Osteocyte (in vitro differentiated cells): ENCODE data around the gene ETAA1. TPM values are rescaled to one million over a fixed set of nuclear protein-coding genes. Genes with fewer than 3 reads are reported as not detected.
A peak's percentile ranks its signal among the peaks of the same experiment; 100 is the strongest.

Experiments
- DNase-seq: peaks from one replicate; pipeline ENCODE4 v3.0.0; 2021; ENCODE audit warnings: mixed read lengths; ENCODE audit not compliant: unreplicated experiment; ENCODE audit errors: extremely low spot score
- H3K27ac Mint-ChIP-seq: one replicate; pipeline ENCODE4 v1.8.0; 2021; ENCODE audit warnings: mild to moderate bottlenecking, mixed read lengths; ENCODE audit not compliant: unreplicated experiment
- H3K27me3 Mint-ChIP-seq: one replicate; pipeline ENCODE4 v1.8.0; 2021; ENCODE audit warnings: mixed read lengths; ENCODE audit not compliant: unreplicated experiment
- H3K36me3 Mint-ChIP-seq: one replicate; pipeline ENCODE4 v1.8.0; 2021; ENCODE audit warnings: mixed read lengths; ENCODE audit not compliant: unreplicated experiment
- H3K4me1 Mint-ChIP-seq: one replicate; pipeline ENCODE4 v1.8.0; 2021; ENCODE audit warnings: mixed read lengths; ENCODE audit not compliant: unreplicated experiment
- H3K4me3 Mint-ChIP-seq: one replicate; pipeline ENCODE4 v1.8.0; 2021; ENCODE audit warnings: mild to moderate bottlenecking, moderate library complexity, mixed read lengths; ENCODE audit not compliant: unreplicated experiment
- H3K9me3 Mint-ChIP-seq: one replicate; pipeline ENCODE4 v1.8.0; 2021; ENCODE audit warnings: mixed read lengths; ENCODE audit not compliant: unreplicated experiment
- total RNA-seq: library from RNA; stranded (reverse); gene quantifications from 2 replicates; pipeline ENCODE4 v1.2.1, GENCODE V29; 2021
- TF ChIP-seq, protein P1 (sequence below): fragments of 200-600 bp; sonication (generic); IDR thresholded peaks from 2 replicates; pipeline ENCODE4 v1.5.0; 2021; ENCODE audit warnings: antibody characterized with exemption, mild to moderate bottlenecking, moderate library complexity

Gene ETAA1
- total RNA-seq, 1 donor from 2014 or later, result 16.2 TPM

DNA sequence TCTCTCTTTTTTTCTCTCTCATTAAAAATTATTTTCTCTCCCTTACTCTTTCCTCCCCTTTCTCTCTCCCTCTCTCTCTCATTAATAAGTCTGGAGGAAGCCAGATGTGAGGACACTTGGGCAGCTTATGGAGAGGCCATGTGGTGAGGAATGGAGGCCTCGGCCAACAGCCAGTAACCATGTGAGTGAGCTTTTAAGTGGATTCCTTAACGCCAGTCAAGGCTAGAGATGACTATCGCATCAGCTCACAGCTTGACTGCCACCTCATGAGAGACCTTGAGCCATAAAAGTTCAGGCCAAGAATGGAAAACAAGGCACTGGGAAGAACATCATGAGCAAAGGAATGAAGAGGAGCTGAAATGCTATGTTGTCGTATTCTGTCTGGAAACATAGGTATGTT is 39.1 kb downstream of the ETAA1 start:
- H3K36me3 Mint-ChIP-seq, result peaks cover 4% of the 10 kb centered on the region
- peaks cover 27% of the 10 kb centered on the region for H3K4me1 Mint-ChIP-seq
- H3K4me3 Mint-ChIP-seq, result no peak overlapping the region
- no peaks in the 10 kb centered on the region for H3K27me3 Mint-ChIP-seq
- no peak for DNase-seq
- H3K27ac Mint-ChIP-seq, result peak overlapping the region; percentile 46
- TF ChIP-seq, protein P1, sequence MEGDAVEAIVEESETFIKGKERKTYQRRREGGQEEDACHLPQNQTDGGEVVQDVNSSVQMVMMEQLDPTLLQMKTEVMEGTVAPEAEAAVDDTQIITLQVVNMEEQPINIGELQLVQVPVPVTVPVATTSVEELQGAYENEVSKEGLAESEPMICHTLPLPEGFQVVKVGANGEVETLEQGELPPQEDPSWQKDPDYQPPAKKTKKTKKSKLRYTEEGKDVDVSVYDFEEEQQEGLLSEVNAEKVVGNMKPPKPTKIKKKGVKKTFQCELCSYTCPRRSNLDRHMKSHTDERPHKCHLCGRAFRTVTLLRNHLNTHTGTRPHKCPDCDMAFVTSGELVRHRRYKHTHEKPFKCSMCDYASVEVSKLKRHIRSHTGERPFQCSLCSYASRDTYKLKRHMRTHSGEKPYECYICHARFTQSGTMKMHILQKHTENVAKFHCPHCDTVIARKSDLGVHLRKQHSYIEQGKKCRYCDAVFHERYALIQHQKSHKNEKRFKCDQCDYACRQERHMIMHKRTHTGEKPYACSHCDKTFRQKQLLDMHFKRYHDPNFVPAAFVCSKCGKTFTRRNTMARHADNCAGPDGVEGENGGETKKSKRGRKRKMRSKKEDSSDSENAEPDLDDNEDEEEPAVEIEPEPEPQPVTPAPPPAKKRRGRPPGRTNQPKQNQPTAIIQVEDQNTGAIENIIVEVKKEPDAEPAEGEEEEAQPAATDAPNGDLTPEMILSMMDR, result no peak
- H3K9me3 Mint-ChIP-seq, result peaks cover 12% of the 10 kb centered on the region

DNA sequence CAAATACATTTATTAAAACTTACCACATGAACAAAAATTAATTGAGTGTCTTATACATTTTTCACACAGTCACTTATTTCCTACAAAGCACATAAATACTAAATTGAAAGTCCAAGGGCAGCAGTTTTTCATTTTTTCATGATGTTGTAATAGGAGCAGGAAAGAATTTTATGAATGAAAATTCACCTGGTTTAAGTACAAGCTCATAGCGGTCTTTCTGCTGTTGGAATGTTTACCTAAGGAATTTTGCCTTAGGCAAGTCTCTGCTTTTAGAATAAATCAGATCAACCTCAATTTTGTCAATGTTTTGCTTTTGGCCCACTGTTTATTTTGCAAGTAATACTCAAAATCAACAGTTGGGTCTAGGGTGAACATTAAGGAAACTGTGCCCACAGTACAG is 40.0 kb downstream of the ETAA1 start:
- Mint-ChIP-seq H3K27me3 (no peaks in the 10 kb centered on the region), H3K27ac (peak overlapping the region; percentile 46)
- DNase-seq, result no peak

GRCh38 chr2:67438337-67438736 is 41.2 kb downstream of the ETAA1 start:
- H3K27ac Mint-ChIP-seq, result no peak overlapping the region
- TF ChIP-seq, protein P1, result no peak
- peaks cover 27% of the 10 kb centered on the region for H3K4me1 Mint-ChIP-seq
- no peaks in the 10 kb centered on the region for H3K27me3 Mint-ChIP-seq
- H3K9me3 Mint-ChIP-seq, result no peaks in the 10 kb centered on the region
- H3K4me3 Mint-ChIP-seq, result no peak overlapping the region
- DNase-seq, result no peak
- H3K36me3 Mint-ChIP-seq, result no peaks in the 10 kb centered on the region

More for the DNA sequence above, 40.0 kb downstream of the ETAA1 start:
- Mint-ChIP-seq H3K4me1 (peaks cover 27% of the 10 kb centered on the region), H3K9me3 (peaks cover 6% of the 10 kb centered on the region), H3K4me3 (no peak overlapping the region), H3K36me3 (peaks cover 4% of the 10 kb centered on the region)
- TF ChIP-seq, protein P1, result no peak

DNA sequence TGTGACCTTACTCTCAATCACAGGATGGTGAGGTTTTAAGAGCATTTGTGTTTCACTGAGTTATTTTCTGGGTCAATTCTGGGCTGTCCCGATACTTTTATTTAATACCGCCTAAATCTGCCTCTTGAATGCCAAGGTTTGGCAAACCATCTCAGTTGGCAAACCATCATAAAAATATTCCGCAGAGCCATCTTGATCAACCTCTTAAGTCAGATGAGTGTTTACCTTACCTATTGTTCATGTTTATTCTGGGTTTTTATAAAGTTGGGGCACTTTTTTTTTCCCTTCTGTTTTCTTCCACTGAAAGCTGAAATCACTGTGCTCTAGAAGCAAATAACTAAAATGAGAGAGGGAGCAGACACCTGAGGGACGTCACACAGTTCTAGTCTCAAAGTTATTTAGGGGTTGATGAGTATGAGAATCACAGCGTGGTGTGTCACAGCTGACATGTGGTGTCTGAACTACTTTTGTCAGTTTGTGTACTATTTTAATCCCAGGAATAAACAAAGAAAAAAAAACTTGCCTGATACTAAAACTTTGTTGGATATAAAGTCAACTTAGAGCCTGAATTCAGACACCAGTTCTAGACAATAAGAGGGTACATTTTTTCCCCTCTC is 48.6 kb downstream of the ETAA1 start:
- H3K4me1 Mint-ChIP-seq, result peaks cover 25% of the 10 kb centered on the region
- no peaks in the 10 kb centered on the region for H3K36me3 Mint-ChIP-seq
- TF ChIP-seq, protein P1, result no peak
- H3K9me3 Mint-ChIP-seq, result peaks cover 6% of the 10 kb centered on the region
- no peak for DNase-seq
- H3K4me3 Mint-ChIP-seq, result no peak overlapping the region
- H3K27ac Mint-ChIP-seq, result no peak overlapping the region
- no peaks in the 10 kb centered on the region for H3K27me3 Mint-ChIP-seq

DNA sequence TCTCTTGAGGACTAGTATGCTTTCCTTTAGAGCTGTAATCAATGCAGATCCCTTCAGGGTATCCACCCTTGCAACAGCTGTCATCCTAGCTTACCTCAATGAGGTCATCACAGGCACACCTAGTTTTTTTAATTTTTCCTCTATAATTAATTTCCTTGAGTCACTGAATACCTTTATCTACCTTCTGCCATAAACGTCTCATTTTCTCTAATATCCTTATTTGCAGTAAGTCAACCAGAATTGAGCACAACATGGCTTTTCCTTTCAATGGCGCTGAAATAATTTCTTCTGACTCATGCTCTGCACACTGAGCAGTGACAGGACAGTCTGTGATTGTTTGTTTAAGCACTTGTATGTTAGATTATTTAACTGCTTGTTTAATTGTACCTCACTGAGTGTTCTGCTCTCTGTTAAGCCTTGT is 49.4 kb downstream of the ETAA1 start:
- H3K27ac Mint-ChIP-seq, result no peak overlapping the region
- H3K4me1 Mint-ChIP-seq, result peaks cover 25% of the 10 kb centered on the region
- H3K4me3 Mint-ChIP-seq, result no peak overlapping the region
- H3K9me3 Mint-ChIP-seq, result peaks cover 6% of the 10 kb centered on the region
- no peaks in the 10 kb centered on the region for H3K36me3 Mint-ChIP-seq
- TF ChIP-seq, protein P1, result no peak
- no peaks in the 10 kb centered on the region for H3K27me3 Mint-ChIP-seq
- DNase-seq, result no peak
